ENCODE measurements around the gene USPL1.

The USPL1 gene

GRCh38 chr13:30665638-30666037 lies 47.9 kb downstream of the USPL1 start:
- DNase-seq, result no peak

GRCh38 chr13:30666113-30666512 lies 48.4 kb downstream of the USPL1 start:
- no peak for DNase-seq

GRCh38 chr13:30667014-30667413 lies 49.3 kb downstream of the USPL1 start:
- no peak for DNase-seq

- no peak for DNase-seq
These were observed 50.6 kb downstream of the USPL1 start for GRCh38 chr13:30668312-30668711.

- no peak for DNase-seq
These were observed 53.6 kb downstream of the USPL1 start for GRCh38 chr13:30671271-30671815.

- DNase-seq, result peak; percentile 42
These were observed 56.2 kb downstream of the USPL1 start for GRCh38 chr13:30673669-30674521.

- no peak for DNase-seq
These were observed 58.0 kb downstream of the USPL1 start for GRCh38 chr13:30675717-30676116.

GRCh38 chr13:30676672-30677071 lies 59.0 kb downstream of the USPL1 start:
- no peak for DNase-seq

GRCh38 chr13:30679483-30680330 lies 62.0 kb downstream of the USPL1 start:
- no peak for DNase-seq

- no peak for DNase-seq
These were observed 64.1 kb downstream of the USPL1 start for GRCh38 chr13:30681843-30682242.

- DNase-seq, result no peak
These were observed 67.7 kb downstream of the USPL1 start for GRCh38 chr13:30685320-30685859.

GRCh38 chr13:30685987-30686386 lies 68.3 kb downstream of the USPL1 start:
- DNase-seq, result no peak

GRCh38 chr13:30687601-30688000 lies 69.9 kb downstream of the USPL1 start:
- no peak for DNase-seq

GRCh38 chr13:30689752-30690151 lies 72.0 kb downstream of the USPL1 start:
- DNase-seq, result no peak

- DNase-seq, result peak; percentile 57
These were observed 72.8 kb downstream of the USPL1 start for GRCh38 chr13:30690282-30691188.

- DNase-seq, result no peak
These were observed 74.4 kb downstream of the USPL1 start for GRCh38 chr13:30692113-30692512.

GRCh38 chr13:30696278-30697176 lies 78.8 kb downstream of the USPL1 start:
- no peak for DNase-seq

- no peak for DNase-seq
These were observed 79.6 kb downstream of the USPL1 start for GRCh38 chr13:30697177-30697953.

- DNase-seq, result no peak
These were observed 80.3 kb downstream of the USPL1 start for GRCh38 chr13:30697996-30698401.

GRCh38 chr13:30698488-30699005 lies 80.8 kb downstream of the USPL1 start:
- no peak for DNase-seq
